HL-60 (cell line): ENCODE measurements around the gene ADAD2.

Source experiments
- CTCF ChIP-seq: IDR thresholded peaks from one replicate; pipeline ENCODE4 v1.5.1; 2011; ENCODE audit warnings: low read length, control low read depth, inconsistent platforms; ENCODE audit not compliant: insufficient read depth
- REST ChIP-seq: IDR thresholded peaks from 2 replicates; pipeline ENCODE4 v1.6.1; 2012; ENCODE audit warnings: low read depth; ENCODE audit not compliant: insufficient replicate concordance

GRCh38 chr16:84241778-84242177, 50.8 kb downstream of the ADAD2 start:
- TF ChIP-seq CTCF: no peak
- TF ChIP-seq REST: no peak
